Rectal smooth muscle tissue (tissue), 1 donor: ENCODE data around the gene UTS2R.
A peak's percentile ranks its signal among the peaks of the same experiment; 100 is the strongest.

Experiments used
- H3K27ac ChIP-seq: one replicate; pipeline ENCODE4 v1.7.0; 2013; ENCODE audit warnings: low read depth, low read length, inconsistent platforms
- H3K27me3 ChIP-seq: one replicate; pipeline ENCODE4 v1.7.0; 2013; ENCODE audit warnings: low read length; ENCODE audit not compliant: control insufficient read depth, insufficient read depth
- H3K36me3 ChIP-seq: one replicate; pipeline ENCODE4 v1.7.0; 2013; ENCODE audit warnings: low read length; ENCODE audit not compliant: control insufficient read depth, insufficient read depth
- H3K4me1 ChIP-seq: one replicate; pipeline ENCODE4 v1.7.0; 2013; ENCODE audit warnings: low read length; ENCODE audit not compliant: control insufficient read depth, insufficient read depth
- H3K4me3 ChIP-seq: one replicate; pipeline ENCODE4 v1.7.0; 2013; ENCODE audit warnings: low read length
- H3K9ac ChIP-seq: one replicate; pipeline ENCODE4 v1.7.0; 2013; ENCODE audit warnings: low read length

UTS2R gene

GRCh38 chr17:82371333-82372248 is at the start of gene UTS2R:
TSS of gene UTS2R (plus strand) at chr17:82371765. CDS start at chr17:82374325, 2,560 bp downstream.
- H3K27me3 ChIP-seq: peaks cover 20% of the 10 kb centered on the region
- peak within 1 kb of the TSS; percentile 62 for H3K4me3 ChIP-seq
- no peaks in the 10 kb centered on the region for H3K36me3 ChIP-seq
- no peaks in the 10 kb centered on the region for H3K4me1 ChIP-seq
- no peak within 1 kb of the TSS for H3K27ac ChIP-seq
- no peak within 1 kb of the TSS for H3K9ac ChIP-seq

- H3K36me3 ChIP-seq: no peaks in the 10 kb centered on the region
- no peaks in the 10 kb centered on the region for H3K4me1 ChIP-seq
- H3K27ac ChIP-seq: no peak overlapping the region
- H3K9ac ChIP-seq: no peak overlapping the region
- H3K4me3 ChIP-seq: no peak overlapping the region
- no peaks in the 10 kb centered on the region for H3K27me3 ChIP-seq
These were observed 49.6 kb upstream of the UTS2R start for GRCh38 chr17:82321947-82322466.

GRCh38 chr17:82322526-82323453 is 48.8 kb upstream of the UTS2R start:
- Histone ChIP-seq H3K27me3 (no peaks in the 10 kb centered on the region), H3K4me1 (no peaks in the 10 kb centered on the region), H3K27ac (no peak overlapping the region), H3K9ac (no peak overlapping the region), H3K36me3 (no peaks in the 10 kb centered on the region), H3K4me3 (no peak overlapping the region)

- Histone ChIP-seq H3K9ac (no peak overlapping the region), H3K4me1 (no peaks in the 10 kb centered on the region), H3K4me3 (no peak overlapping the region), H3K27me3 (no peaks in the 10 kb centered on the region), H3K36me3 (no peaks in the 10 kb centered on the region), H3K27ac (no peak overlapping the region)
These were observed 47.9 kb upstream of the UTS2R start for GRCh38 chr17:82323514-82324234.

GRCh38 chr17:82324566-82325285 is 46.8 kb upstream of the UTS2R start:
- Histone ChIP-seq H3K27me3 (no peaks in the 10 kb centered on the region), H3K4me1 (no peaks in the 10 kb centered on the region), H3K27ac (no peak overlapping the region), H3K4me3 (no peak overlapping the region), H3K9ac (no peak overlapping the region), H3K36me3 (no peaks in the 10 kb centered on the region)

GRCh38 chr17:82325286-82326180 is 46.0 kb upstream of the UTS2R start:
- H3K36me3 ChIP-seq: no peaks in the 10 kb centered on the region
- no peak overlapping the region for H3K9ac ChIP-seq
- no peak overlapping the region for H3K4me3 ChIP-seq
- H3K27ac ChIP-seq: no peak overlapping the region
- peaks cover 6% of the 10 kb centered on the region for H3K4me1 ChIP-seq
- H3K27me3 ChIP-seq: peaks cover 3% of the 10 kb centered on the region

- H3K27ac ChIP-seq: no peak overlapping the region
- peaks cover 6% of the 10 kb centered on the region for H3K4me1 ChIP-seq
- H3K9ac ChIP-seq: no peak overlapping the region
- no peak overlapping the region for H3K4me3 ChIP-seq
- no peaks in the 10 kb centered on the region for H3K36me3 ChIP-seq
- H3K27me3 ChIP-seq: peaks cover 5% of the 10 kb centered on the region
These were observed 44.3 kb upstream of the UTS2R start for GRCh38 chr17:82327289-82327688.

- H3K4me3 ChIP-seq: no peak overlapping the region
- H3K4me1 ChIP-seq: peaks cover 6% of the 10 kb centered on the region
- no peak overlapping the region for H3K9ac ChIP-seq
- peaks cover 5% of the 10 kb centered on the region for H3K27me3 ChIP-seq
- H3K36me3 ChIP-seq: no peaks in the 10 kb centered on the region
- H3K27ac ChIP-seq: no peak overlapping the region
These were observed 43.8 kb upstream of the UTS2R start for GRCh38 chr17:82327757-82328140.

- Histone ChIP-seq H3K4me1 (peaks cover 6% of the 10 kb centered on the region), H3K27me3 (peaks cover 5% of the 10 kb centered on the region), H3K27ac (no peak overlapping the region), H3K9ac (no peak overlapping the region), H3K36me3 (no peaks in the 10 kb centered on the region), H3K4me3 (no peak overlapping the region)
These were observed 43.2 kb upstream of the UTS2R start for GRCh38 chr17:82328141-82328993.

- H3K27ac ChIP-seq: no peak overlapping the region
- peaks cover 5% of the 10 kb centered on the region for H3K27me3 ChIP-seq
- H3K36me3 ChIP-seq: no peaks in the 10 kb centered on the region
- H3K9ac ChIP-seq: no peak overlapping the region
- H3K4me1 ChIP-seq: peaks cover 6% of the 10 kb centered on the region
- H3K4me3 ChIP-seq: peak overlapping the region; percentile 10
These were observed 42.5 kb upstream of the UTS2R start for GRCh38 chr17:82328994-82329507.
